ENCODE measurements around the gene TXNL1.

Gene TXNL1

GRCh38 chr18:56569416-56569815, 69.0 kb downstream of the TXNL1 start:
- POLR2A ChIA-PET = no interaction called here
- no peak overlapping the region for H3K4me3 ChIP-seq (ENCODE audit: low read depth, low read length)
- CTCF ChIA-PET = interaction anchor here (1.2 kb wide), 1 partner anchor 9 kb away, joined by 3 read pairs; no protein-coding TSS in a partner anchor
- TF ChIP-seq CTCF (IDR thresholded peaks at IDR 0.05; ENCODE audit: insufficient read depth, low read length, missing control alignments) = no peak
- no peak for DNase-seq (ENCODE audit: low read depth, low spot score)

GRCh38 chr18:56568986-56569385, 69.4 kb downstream of the TXNL1 start:
- TF ChIP-seq CTCF (IDR thresholded peaks at IDR 0.05; ENCODE audit: insufficient read depth, low read length, missing control alignments) = no peak
- ChIA-PET POLR2A (no interaction called here), CTCF (interaction anchor here (0.5 to 1.2 kb wide), 2 partner anchors 9 to 37 kb away, joined by 3 read pairs; no protein-coding TSS in a partner anchor)
- DNase-seq (ENCODE audit: low read depth, low spot score) = no peak
- no peak overlapping the region for H3K4me3 ChIP-seq (ENCODE audit: low read depth, low read length)

- DNase-seq (ENCODE audit: low read depth, low spot score) = peak; percentile 79
- ChIA-PET CTCF (interaction anchor here (1.0 to 4.7 kb wide), 6 partner anchors 10 to 1332 kb away, joined by 3 to 49 read pairs (median 3); no protein-coding TSS in a partner anchor), POLR2A (no interaction called here)
- no peak for TF ChIP-seq CTCF (IDR thresholded peaks at IDR 0.05; ENCODE audit: insufficient read depth, low read length, missing control alignments)
- H3K4me3 ChIP-seq (ENCODE audit: low read depth, low read length) = no peak overlapping the region
Measured at GRCh38 chr18:56565551-56566345, 72.6 kb downstream of the TXNL1 start.

GRCh38 chr18:56565046-56565445, 73.3 kb downstream of the TXNL1 start:
- TF ChIP-seq CTCF (IDR thresholded peaks at IDR 0.05; ENCODE audit: insufficient read depth, low read length, missing control alignments) = no peak
- ChIA-PET CTCF (interaction anchor here (1.0 to 4.7 kb wide), 3 partner anchors 11 to 1331 kb away, joined by 3 to 49 read pairs (median 5); no protein-coding TSS in a partner anchor), POLR2A (no interaction called here)
- no peak for DNase-seq (ENCODE audit: low read depth, low spot score)
- H3K4me3 ChIP-seq (ENCODE audit: low read depth, low read length) = no peak overlapping the region

GRCh38 chr18:56563568-56563967, 74.8 kb downstream of the TXNL1 start:
- CTCF ChIA-PET = no interaction called here
- H3K4me3 ChIP-seq (ENCODE audit: low read depth, low read length) = no peak overlapping the region
- no peak for DNase-seq (ENCODE audit: low read depth, low spot score)
- POLR2A ChIA-PET = no interaction called here
- TF ChIP-seq CTCF (IDR thresholded peaks at IDR 0.05; ENCODE audit: insufficient read depth, low read length, missing control alignments) = peak; percentile 27

- no peak for DNase-seq (ENCODE audit: low read depth, low spot score)
- TF ChIP-seq CTCF (IDR thresholded peaks at IDR 0.05; ENCODE audit: insufficient read depth, low read length, missing control alignments) = no peak
- POLR2A ChIA-PET = no interaction called here
- CTCF ChIA-PET = interaction anchor here (3.6 kb wide), 1 partner anchor 13 kb away, joined by 12 read pairs; no protein-coding TSS in a partner anchor
- no peak overlapping the region for H3K4me3 ChIP-seq (ENCODE audit: low read depth, low read length)
Measured at GRCh38 chr18:56562479-56562878, 75.9 kb downstream of the TXNL1 start.
